ENCODE data around the gene GAB1. TPM values are rescaled to one million over a fixed set of nuclear protein-coding genes. Genes with fewer than 3 reads are reported as not detected.

Gene GAB1
- total RNA-seq, 1 experiment from 2014 or later: 15.3 TPM

DNA sequence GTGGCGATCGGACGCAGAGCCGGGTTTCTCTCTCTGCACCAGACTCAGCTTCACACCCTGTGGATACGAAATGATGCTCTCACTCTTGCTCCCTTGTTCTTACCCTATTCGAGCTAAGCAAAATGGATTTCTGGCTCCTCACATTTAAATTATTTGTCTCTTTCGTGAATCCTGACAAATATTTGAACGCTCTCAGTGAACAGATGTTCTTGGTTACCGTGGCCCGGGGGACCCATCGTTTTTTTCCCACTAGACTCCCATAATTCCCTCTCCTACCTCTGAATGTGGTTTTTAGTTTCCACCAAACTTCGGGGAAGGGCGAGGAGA, 177.5 kb downstream of the GAB1 start:
- no peaks in the 10 kb centered on the region for H3K9me3 Mint-ChIP-seq
- Histone ChIP-seq H2BK5ac (ENCODE audit: insufficient read length, low read length) (peak overlapping the region; percentile 44), H2BK12ac (ENCODE audit: insufficient read length, low read depth, low read length) (no peak overlapping the region)

More for the DNA sequence above, 177.5 kb downstream of the GAB1 start:
- TF ChIP-seq, protein P1, sequence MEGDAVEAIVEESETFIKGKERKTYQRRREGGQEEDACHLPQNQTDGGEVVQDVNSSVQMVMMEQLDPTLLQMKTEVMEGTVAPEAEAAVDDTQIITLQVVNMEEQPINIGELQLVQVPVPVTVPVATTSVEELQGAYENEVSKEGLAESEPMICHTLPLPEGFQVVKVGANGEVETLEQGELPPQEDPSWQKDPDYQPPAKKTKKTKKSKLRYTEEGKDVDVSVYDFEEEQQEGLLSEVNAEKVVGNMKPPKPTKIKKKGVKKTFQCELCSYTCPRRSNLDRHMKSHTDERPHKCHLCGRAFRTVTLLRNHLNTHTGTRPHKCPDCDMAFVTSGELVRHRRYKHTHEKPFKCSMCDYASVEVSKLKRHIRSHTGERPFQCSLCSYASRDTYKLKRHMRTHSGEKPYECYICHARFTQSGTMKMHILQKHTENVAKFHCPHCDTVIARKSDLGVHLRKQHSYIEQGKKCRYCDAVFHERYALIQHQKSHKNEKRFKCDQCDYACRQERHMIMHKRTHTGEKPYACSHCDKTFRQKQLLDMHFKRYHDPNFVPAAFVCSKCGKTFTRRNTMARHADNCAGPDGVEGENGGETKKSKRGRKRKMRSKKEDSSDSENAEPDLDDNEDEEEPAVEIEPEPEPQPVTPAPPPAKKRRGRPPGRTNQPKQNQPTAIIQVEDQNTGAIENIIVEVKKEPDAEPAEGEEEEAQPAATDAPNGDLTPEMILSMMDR (conservative IDR thresholded peaks at IDR 0.05): no peak
- Histone ChIP-seq H3K23me2 (ENCODE audit: insufficient read length, low read depth, low read length, poor library complexity, severe bottlenecking) (no peaks in the 10 kb centered on the region), H3K14ac (ENCODE audit: insufficient read depth, low read length) (peak overlapping the region; percentile 95), H2AK5ac (ENCODE audit: insufficient read length, low read length) (no peak overlapping the region), H4K20me1 (ENCODE audit: control insufficient read depth, insufficient read depth, insufficient read length) (no peaks in the 10 kb centered on the region), H3K56ac (ENCODE audit: insufficient read length, low read depth, low read length) (peak overlapping the region; percentile 37), H3K4ac (ENCODE audit: low read depth, low read length) (peak overlapping the region; percentile 91; the same call in 1 of the 2 replicates), H2AFZ (ENCODE audit: low read length) (no peak overlapping the region), H3K27ac (ENCODE audit: insufficient read length, low read depth, low read length) (peak overlapping the region; percentile 90), H4K91ac (ENCODE audit: insufficient read length, low read depth, low read length) (peak overlapping the region; percentile 94), H3K79me1 (ENCODE audit: insufficient read depth, low read depth, low read length, poor library complexity, severe bottlenecking) (no peaks in the 10 kb centered on the region), H2BK15ac (ENCODE audit: low read depth, low read length) (no peak overlapping the region), H3K23ac (ENCODE audit: insufficient read length, low read depth, low read length) (peak overlapping the region; percentile 2), H3K18ac (ENCODE audit: insufficient read length, low read depth, low read length) (peak overlapping the region; percentile 97), H3T11ph (ENCODE audit: low read length) (no peak overlapping the region), H3K9me3 (ENCODE audit: control insufficient read depth, low read depth, low read length) (no peaks in the 10 kb centered on the region), H3K9ac (ENCODE audit: extremely low read depth, insufficient read length, low read length) (peak overlapping the region; percentile 92), H4K8ac (replicated peaks; ENCODE audit: insufficient read length, low read depth, low read length) (peak overlapping the region; percentile 25), H3K4me2 (ENCODE audit: insufficient read depth, insufficient read length, low read length) (peak overlapping the region; percentile 53), H3K27me3 (ENCODE audit: insufficient read depth, low read length) (no peaks in the 10 kb centered on the region), H4K5ac (ENCODE audit: insufficient read length, low read depth, low read length) (peak overlapping the region; percentile 39), H3K4me1 (ENCODE audit: insufficient read depth, low read length) (no peaks in the 10 kb centered on the region), H2BK120ac (ENCODE audit: low read depth, low read length, poor library complexity, severe bottlenecking) (no peak overlapping the region), H3K79me2 (ENCODE audit: insufficient read depth, low read length) (peaks cover 24% of the 10 kb centered on the region), H2BK20ac (ENCODE audit: low read depth, low read length, poor library complexity, severe bottlenecking) (no peak overlapping the region)
- H3K27me3 Mint-ChIP-seq (ENCODE audit: low read depth): peaks cover 2% of the 10 kb centered on the region; the same call in 1 of the 2 replicates
- WGBS (ENCODE audit: extremely low coverage, insufficient read length, low lambda C conversion rate): no CpG with 5 or more reads among the region's 13 CpGs
- peak overlapping the region; percentile 96 to 97 for H3K4me3 Mint-ChIP-seq
- DNase-seq: no peak
- peak overlapping the region; percentile 97 to 98 (median 97) for H3K27ac Mint-ChIP-seq
- peaks cover 12 to 41% (median 41%) of the 10 kb centered on the region in 3 experiments; a peak in 6 of 7 replicates for H3K36me3 Mint-ChIP-seq (ENCODE audit: insufficient read depth in 1 of 3, low read depth in 3 of 3)
- peaks cover 16 to 20% of the 10 kb centered on the region in 2 experiments for H3K4me1 Mint-ChIP-seq
